ENCODE data around the gene LRRC15. TPM values are rescaled to one million over a fixed set of nuclear protein-coding genes. Genes with fewer than 3 reads are reported as not detected.

The LRRC15 gene
- total RNA-seq, 1 donor from 2014 or later = not detected

DNA sequence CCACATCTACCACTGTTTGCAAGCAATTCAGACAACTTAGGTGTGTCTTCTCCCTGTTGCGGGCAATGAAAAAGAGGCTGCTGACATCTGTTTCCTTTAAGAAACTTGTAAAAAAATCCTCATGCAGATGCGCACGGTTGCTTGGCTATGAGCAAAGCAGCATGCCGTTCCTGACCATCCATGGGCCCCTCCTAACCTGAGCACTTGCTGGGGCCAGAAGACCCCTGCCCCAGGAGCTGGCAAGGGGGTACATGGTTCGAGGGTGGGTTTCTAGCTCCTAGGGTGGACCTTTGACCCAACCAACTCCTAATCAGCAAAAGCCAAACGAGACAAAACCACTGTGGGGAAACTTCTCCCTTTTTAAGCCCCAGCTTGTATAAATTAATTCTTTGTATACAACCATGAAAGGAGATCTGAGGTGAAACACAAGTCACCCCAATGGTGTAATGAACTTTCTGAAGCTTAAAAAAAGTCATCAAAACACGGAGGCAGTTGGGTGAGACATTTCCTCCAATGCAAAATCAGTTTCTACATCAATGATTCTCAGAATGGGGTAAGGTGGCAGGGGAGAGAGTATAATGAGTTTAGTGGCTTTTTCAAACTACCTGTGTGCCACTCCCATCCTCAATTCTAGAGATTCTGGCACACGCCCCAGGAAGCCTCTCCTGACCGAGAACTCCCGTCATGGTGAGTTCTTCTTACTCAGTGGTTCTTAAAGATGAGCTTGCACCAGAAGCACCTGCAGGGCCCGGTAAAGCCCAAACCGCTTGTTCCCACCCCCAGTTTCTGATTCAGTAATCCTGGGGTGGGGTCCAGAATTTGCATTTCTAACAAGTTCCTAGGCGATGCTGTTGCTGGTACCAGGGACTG is 62.5 kb downstream of the LRRC15 start:
- intact Hi-C loops (cut with DNase I) = no loop called here
- no peak for DNase-seq (ENCODE audit: low spot score in 2 of 2)
- TF ChIP-seq, protein P1, sequence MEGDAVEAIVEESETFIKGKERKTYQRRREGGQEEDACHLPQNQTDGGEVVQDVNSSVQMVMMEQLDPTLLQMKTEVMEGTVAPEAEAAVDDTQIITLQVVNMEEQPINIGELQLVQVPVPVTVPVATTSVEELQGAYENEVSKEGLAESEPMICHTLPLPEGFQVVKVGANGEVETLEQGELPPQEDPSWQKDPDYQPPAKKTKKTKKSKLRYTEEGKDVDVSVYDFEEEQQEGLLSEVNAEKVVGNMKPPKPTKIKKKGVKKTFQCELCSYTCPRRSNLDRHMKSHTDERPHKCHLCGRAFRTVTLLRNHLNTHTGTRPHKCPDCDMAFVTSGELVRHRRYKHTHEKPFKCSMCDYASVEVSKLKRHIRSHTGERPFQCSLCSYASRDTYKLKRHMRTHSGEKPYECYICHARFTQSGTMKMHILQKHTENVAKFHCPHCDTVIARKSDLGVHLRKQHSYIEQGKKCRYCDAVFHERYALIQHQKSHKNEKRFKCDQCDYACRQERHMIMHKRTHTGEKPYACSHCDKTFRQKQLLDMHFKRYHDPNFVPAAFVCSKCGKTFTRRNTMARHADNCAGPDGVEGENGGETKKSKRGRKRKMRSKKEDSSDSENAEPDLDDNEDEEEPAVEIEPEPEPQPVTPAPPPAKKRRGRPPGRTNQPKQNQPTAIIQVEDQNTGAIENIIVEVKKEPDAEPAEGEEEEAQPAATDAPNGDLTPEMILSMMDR (IDR thresholded peaks at IDR 0.05) = no peak
- H3K27ac ChIP-seq = no peak overlapping the region
- H3K4me1 ChIP-seq = no peaks in the 10 kb centered on the region
- H3K9me3 ChIP-seq = no peaks in the 10 kb centered on the region
- no peak overlapping the region for H3K4me3 ChIP-seq
- no peaks in the 10 kb centered on the region for H3K27me3 ChIP-seq
- no peaks in the 10 kb centered on the region for H3K36me3 ChIP-seq

DNA sequence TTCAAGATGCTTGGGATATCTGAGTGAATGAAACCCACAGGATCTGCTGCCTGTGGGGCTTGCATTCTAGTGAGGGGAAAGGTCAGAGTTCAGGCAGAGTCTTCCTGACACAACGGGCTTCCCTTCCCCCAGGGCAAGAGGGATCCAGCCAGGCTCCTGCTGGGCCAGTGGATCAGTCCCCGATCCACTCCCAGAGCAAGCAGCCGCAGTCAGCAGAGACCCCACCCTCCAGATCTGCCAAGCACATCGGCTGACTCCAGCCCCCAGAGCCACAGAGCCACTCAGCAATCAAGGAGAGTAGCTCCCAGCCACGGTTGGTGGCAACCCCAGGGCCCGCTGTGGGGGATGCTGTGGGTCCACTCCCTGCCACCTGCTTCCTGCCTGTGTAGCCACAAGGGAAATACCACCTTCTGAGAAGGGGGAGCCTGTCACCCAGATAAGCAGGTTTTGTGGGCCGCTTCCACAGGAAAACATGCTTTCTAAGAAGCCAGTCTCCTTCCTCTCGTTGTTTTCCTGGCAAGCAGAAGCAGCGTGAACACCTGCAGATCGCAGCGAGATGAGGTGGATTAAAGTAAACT is 63.3 kb downstream of the LRRC15 start:
- Histone ChIP-seq H3K27ac (no peak overlapping the region), H3K4me3 (no peak overlapping the region), H3K4me1 (no peaks in the 10 kb centered on the region), H3K27me3 (no peaks in the 10 kb centered on the region), H3K9me3 (no peaks in the 10 kb centered on the region), H3K36me3 (no peaks in the 10 kb centered on the region)
- no peak for DNase-seq (ENCODE audit: low spot score in 2 of 2)
- intact Hi-C loops (cut with DNase I) = no loop called here
- TF ChIP-seq, protein P1 (IDR thresholded peaks at IDR 0.05) = no peak

DNA sequence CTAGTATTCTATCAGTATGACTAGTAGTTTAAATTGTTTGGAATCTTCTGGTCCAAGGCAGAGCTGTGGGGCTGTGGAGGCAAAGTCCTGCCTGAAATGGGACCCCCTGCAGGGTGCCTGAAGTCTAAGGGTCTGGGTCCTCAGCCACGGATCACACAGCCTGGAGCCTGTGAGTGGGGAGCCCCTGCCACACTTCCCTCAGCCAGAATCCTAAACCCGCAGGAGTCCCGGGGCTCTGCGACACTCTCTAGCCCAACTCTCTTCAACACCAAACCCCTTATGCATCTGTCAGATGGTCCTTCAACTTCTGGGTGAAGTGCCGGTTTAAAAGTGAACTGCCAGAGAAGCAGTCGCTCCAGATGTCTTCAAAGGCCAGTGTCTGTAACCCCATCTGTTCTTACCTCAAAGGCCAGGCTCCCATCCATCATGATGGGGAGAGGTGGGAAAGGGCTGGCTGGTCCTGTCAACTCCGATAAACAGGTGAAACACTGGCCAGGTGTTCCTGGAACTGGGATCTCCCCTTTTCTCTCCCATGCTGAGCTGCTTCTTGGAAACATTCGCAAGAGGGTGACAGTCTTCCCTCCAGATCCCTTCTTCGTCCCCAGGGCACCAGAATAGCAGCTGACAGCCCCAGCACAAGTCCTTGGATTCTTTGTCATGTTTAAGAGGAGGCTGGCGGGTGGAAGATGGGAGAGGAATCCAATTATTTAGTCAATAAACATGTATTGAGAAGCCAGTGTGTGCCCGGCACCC is 64.0 kb downstream of the LRRC15 start:
- Histone ChIP-seq H3K4me3 (no peak overlapping the region), H3K36me3 (no peaks in the 10 kb centered on the region), H3K9me3 (no peaks in the 10 kb centered on the region), H3K27me3 (no peaks in the 10 kb centered on the region), H3K27ac (no peak overlapping the region), H3K4me1 (peaks cover 0 to 2% of the 10 kb centered on the region in 2 donors)
- intact Hi-C loops (cut with DNase I) = no loop called here
- TF ChIP-seq, protein P1 (IDR thresholded peaks at IDR 0.05) = no peak
- no peak for DNase-seq (ENCODE audit: low spot score in 2 of 2)

Other genes starting within 250 kb of the LRRC15 start
- 22.6 TPM for gene HES1, start 233.6 kb downstream of the LRRC15 start, total RNA-seq
- gene CPN2, start 18.4 kb downstream of the LRRC15 start, total RNA-seq = not detected
- 0.11 TPM for gene GP5, start 29.5 kb upstream of the LRRC15 start, total RNA-seq
- 53.6 TPM for gene ATP13A3, start 117.3 kb upstream of the LRRC15 start, total RNA-seq

Measured in ascending aorta (tissue), 2 donors.